Stimulated activated CD4-positive, alpha-beta T cell treated with anti-CD3 and anti-CD28 coated beads, Interleukin-2, amount 100 ng/mL, for 48 hours (primary cell): ENCODE measurements around the gene CBFA2T3.

ENCODE experiments used
- DNase-seq, 2 donors: peaks; one replicate each; pipeline ENCODE4 v3.0.0-alpha.2; 2020

CBFA2T3 gene

GRCh38 chr16:88830783-88831182, 146.2 kb downstream of the CBFA2T3 start:
- no peak for DNase-seq

- DNase-seq, result no peak
Measured at GRCh38 chr16:88830258-88830657, 146.7 kb downstream of the CBFA2T3 start.

DNA sequence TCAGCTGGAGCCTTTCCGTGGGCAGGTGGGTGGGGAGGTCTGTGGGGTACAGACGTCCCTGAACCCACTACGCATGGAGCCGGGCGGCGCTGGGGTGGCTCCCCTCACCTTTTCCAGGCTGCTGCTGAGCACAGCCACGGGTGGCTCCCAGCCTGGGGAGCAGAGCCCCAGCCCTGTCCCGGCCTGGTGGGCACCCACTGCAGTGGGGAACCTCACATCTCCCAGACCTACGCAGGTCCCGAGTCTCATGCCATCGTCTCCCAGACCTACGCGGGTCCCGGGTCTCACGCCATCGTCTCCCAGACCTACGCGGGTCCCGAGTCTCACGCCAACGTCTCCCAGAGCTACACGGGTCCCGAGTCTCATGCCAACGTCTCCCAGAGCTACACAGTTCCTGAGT, 148.3 kb downstream of the CBFA2T3 start:
- no peak for DNase-seq

DNA sequence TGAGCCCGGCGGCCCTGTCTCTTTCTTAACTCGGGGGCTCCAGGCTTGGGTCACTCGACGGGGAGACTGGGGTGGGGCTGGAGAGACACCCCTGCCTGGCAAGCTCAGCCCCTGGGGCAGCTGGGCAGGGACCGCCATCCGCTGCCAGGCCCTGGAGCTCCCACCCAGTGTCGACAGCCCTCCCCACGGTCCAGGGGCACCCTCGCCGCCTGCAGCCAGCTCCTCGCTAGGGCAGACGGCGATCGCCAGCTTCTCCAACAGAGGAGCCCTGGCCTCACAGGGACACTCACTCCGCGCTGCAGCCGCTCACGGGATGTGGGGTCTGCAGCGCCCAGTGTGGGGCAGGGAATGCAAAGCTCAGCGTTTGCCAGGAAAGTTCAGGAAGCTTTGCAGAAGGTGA, 149.3 kb downstream of the CBFA2T3 start:
- no peak for DNase-seq

DNA sequence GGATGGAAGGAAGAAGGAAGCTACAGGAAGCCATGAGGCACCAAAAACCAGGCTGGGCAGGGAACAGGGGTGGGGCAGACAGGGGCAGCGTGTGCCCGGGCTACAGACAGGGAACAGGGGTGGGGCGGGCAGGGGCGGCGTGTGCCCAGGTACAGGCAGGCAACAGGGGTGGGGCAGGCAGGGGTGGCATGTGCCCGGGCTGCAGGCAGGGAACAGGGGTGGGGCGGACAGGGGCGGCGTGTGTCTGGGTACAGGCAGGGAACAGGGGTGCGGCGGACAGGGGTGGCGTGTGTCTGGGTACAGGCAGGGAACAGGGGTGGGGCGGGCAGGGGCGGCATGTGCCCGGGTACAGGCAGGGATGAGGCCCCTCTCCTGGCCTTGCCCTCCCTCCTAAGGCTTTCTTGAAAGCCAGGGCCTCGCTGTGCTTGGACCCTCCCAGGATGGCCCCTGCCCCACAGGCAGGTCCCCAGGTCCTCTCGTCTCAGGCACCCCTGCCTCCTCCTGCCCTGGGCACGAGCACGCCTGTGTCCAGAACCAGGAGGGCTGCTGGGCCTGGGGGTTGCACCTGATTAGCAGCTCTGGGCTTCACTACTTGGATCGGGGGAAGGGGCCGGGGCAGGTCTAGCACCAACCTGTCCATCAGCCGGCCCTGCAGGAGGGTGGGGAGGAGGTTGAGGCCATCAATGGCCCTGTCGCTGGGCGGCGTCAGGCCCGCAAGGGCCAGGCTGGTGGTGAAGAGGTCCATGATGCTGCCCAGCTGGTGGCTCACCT, 150.8 kb downstream of the CBFA2T3 start:
- DNase-seq, result no peak

DNA sequence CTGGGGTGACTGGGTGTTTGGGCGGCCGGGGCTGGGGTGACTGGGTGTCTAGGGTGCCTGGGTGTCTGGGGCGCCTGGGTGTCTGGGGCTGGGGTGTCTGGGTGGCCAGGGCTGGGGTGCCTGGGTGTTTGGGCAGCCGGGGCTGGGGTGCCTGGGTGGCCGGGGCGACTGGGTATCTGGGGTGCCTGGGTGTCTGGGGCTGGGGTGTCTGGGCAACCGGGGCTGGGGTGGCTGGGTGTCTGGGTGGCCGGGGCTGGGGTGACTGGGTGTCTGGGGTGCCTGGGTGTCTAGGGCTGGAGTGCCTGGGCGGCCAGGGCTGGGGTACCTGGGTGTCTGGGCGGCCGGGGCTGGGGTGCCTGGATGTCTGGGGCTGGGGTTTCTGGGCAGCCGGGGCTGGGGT, 151.9 kb downstream of the CBFA2T3 start:
- no peak for DNase-seq
